Kidney glomerular epithelial cell (primary cell): ENCODE measurements around the gene CHST11.

Experiments
- DNase-seq: peaks from one replicate; lab custom pipeline; 2025; lab: John Stamatoyannopoulos, UW

CHST11 gene

GRCh38 chr12:104460041-104460719 lies 3.4 kb downstream of the CHST11 start:
- DNase-seq, result no peak

- no peak for DNase-seq
Observed at GRCh38 chr12:104460973-104461698, 4.4 kb downstream of the CHST11 start.

- no peak for DNase-seq
Observed at GRCh38 chr12:104462325-104462724, 5.6 kb downstream of the CHST11 start.

- no peak for DNase-seq
Observed at GRCh38 chr12:104462931-104463339, 6.2 kb downstream of the CHST11 start.

- no peak for DNase-seq
Observed at GRCh38 chr12:104463368-104463767, 6.6 kb downstream of the CHST11 start.

- DNase-seq, result no peak
Observed at GRCh38 chr12:104464899-104465298, 8.2 kb downstream of the CHST11 start.

- no peak for DNase-seq
Observed at GRCh38 chr12:104466709-104467345, 10.1 kb downstream of the CHST11 start.

GRCh38 chr12:104467346-104467837 lies 10.6 kb downstream of the CHST11 start:
- DNase-seq, result no peak

GRCh38 chr12:104468371-104468770 lies 11.6 kb downstream of the CHST11 start:
- DNase-seq, result no peak

- DNase-seq, result no peak
Observed at GRCh38 chr12:104469066-104469465, 12.3 kb downstream of the CHST11 start.

- DNase-seq, result no peak
Observed at GRCh38 chr12:104469523-104469922, 12.8 kb downstream of the CHST11 start.

- DNase-seq, result no peak
Observed at GRCh38 chr12:104470521-104470920, 13.8 kb downstream of the CHST11 start.

- no peak for DNase-seq
Observed at GRCh38 chr12:104471336-104471735, 14.6 kb downstream of the CHST11 start.

GRCh38 chr12:104472748-104473147 lies 16.0 kb downstream of the CHST11 start:
- DNase-seq, result no peak

- no peak for DNase-seq
Observed at GRCh38 chr12:104473374-104473983, 16.7 kb downstream of the CHST11 start.

GRCh38 chr12:104475271-104475670 lies 18.5 kb downstream of the CHST11 start:
- DNase-seq, result no peak

GRCh38 chr12:104477510-104478390 lies 21.0 kb downstream of the CHST11 start:
- DNase-seq, result no peak

GRCh38 chr12:104478396-104479122 lies 21.8 kb downstream of the CHST11 start:
- DNase-seq, result no peak

GRCh38 chr12:104479123-104479662 lies 22.4 kb downstream of the CHST11 start:
- DNase-seq, result no peak

- no peak for DNase-seq
Observed at GRCh38 chr12:104480012-104480411, 23.3 kb downstream of the CHST11 start.
